Hepatic stellate cell (primary cell): ENCODE results near the gene RRN3.
"Not testable (repeated sequence)": the region's sequence is repeated elsewhere in the genome, so short reads cannot be mapped to it uniquely, and the experiment has no call there.

Source experiments
- DNase-seq: peaks from one replicate; pipeline ENCODE4 v3.0.0; 2011; ENCODE audit warnings: low spot score

The RRN3 gene

DNA sequence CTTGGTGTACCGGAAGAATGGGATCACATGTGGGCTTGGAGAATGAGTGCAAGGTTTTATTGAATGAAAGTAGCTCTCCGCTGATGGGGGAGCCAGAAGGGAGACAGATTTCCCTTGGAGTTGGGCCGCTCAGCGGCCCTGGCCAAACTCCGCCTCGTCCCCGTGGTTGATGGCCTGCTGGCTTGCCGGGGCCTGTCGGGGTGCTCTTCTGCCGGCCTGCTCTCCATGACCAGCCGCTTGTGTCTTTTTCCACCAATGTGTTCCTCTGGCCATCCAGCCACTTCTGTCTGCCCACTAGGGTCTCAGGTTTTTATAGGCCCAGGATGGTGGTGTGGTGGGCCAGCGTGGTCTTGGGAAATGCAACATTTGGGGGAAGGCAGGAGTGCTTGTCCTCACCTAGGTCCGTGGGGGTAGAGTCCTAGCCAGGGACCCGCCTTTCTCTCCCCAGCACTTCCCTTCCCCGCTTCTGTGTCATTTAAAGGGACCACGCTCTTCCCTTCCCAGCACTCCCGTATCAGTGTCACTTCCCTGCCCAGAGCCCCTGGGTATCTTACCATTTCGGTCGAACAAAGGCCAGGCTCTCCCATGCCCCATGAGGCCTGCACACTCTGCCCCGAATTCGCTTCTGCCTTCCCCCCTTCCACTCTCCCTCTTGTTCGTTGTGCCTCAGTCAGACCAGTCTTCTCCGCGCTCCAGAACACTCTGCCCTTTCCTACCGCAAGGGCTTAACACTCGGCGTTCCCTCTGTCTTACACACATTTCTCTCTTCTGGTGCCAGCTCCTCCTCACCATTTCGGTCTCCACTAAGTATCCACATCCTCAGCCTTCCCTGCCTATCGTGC lies 66.3 kb downstream of the RRN3 start:
- DNase-seq = not testable (repeated sequence)

DNA sequence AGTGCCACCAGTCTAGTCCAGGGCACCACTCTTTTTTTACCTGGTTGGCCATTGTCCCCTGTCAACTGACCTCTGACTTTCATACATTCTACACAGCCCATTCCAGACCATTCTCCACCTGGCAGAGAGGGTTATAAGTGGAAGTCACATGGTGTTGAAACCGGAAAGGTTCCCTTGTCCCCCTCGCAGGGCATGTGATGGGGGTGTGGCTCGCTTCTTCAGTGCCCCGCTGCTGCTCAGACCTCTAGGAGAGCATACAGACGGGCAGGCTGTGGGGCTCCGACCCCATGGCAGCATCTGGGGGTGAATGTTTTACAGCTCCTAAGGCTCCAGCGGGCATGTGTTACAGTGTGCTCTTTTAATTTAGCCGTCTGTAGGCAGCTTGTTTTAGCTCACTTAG lies 67.0 kb downstream of the RRN3 start:
- not testable (repeated sequence) for DNase-seq

DNA sequence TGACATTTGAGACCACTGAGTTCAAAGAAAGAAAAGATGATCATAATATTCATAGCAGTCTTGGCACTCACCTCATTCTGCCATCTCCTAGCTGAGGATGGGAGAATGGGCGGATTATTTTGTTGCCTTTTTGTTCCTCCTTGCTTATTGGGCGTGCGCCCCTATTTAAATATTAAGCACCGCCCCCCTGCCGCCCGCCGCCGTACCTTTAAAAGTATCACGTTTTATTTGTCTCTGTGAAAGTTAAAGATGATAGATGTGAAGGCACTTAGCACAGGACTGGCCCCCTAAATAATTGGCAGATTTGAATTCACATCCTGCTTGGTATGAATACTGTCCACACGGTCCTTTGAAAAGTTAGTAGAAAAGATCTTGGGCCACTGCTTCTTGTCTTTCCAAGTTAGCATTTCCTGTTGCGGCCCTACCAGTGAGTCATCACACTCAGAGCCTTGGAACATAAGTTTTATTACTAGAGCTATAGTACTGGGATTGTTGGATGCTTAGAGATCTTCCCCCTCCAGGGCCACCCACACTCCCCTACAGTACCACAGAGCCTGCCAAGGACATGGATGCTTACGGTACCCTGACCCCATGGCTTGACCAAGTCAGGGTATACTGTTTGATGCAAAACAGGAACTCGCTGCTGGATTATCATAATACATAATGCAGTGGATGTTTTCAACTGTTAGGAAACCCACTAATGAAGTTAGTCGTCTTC lies 68.7 kb downstream of the RRN3 start:
- DNase-seq = peak; percentile 24

DNA sequence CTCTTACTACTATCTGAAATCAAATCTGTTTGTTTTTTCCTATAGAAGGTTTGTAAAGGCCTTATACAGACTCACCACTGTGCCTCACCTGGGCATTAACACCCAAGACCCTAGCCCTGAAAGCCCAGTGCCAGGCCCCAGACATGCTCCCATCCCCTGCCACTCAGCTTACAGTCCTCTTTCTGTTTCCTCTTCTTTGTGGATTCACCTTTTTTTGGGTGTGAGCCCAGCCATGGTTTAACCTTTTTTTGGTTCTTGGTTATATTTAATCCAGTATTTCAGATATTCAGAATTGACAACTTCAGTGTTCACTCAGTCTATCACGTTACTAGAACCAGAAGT lies 69.2 kb downstream of the RRN3 start:
- not testable (repeated sequence) for DNase-seq

DNA sequence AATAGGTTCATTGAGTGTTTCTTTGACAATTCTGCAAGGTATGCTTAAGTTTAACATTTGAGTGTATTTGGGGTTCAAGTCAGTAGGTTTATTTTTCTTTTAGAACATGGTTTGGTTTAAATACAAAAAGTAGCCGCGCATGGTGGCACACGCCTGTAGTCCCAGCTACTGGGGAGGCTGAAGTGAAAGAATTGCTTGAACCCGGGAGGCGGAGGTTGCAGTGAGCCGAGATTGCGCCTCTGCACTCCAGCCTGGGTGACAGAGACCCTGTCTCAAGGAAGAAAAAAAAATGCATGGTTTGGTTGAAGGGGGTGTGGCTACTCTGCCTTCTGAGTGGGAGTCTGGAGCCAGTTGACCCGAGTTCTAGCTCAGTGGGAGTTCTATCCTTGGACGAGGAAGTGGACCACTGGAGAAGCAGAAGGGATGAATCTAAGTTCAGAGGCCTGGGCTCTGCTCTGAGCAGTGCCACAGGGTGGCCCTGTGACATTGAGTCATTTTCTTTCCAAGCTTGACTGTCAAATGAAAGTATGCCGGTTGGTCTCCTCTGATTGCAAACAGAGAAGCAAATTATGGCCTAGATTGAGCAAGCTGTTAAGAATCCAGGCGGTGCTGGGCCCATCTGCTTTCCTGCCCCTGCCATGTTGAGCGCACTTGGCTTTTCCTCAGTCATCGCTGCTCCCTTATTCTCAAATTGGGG lies 70.5 kb downstream of the RRN3 start:
- not testable (repeated sequence) for DNase-seq

DNA sequence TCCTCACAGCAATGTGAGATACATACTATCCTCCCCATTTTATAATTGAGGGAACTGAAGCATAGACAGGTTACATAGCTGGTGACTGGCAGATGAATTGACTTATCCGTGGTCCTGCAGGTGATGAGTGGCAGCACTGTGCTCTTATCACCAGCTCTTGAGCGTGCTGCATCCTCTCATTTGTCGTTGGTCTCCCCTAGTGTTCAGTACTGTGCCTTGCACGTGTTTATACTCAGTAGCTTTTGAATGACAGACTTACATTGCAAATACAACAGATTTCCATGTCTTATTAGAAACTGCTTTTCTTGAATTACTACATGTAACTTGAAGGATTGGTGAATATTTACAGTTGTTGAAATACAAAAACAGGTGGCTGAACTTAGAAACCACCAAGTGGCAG lies 71.9 kb downstream of the RRN3 start:
- DNase-seq = not testable (repeated sequence)

DNA sequence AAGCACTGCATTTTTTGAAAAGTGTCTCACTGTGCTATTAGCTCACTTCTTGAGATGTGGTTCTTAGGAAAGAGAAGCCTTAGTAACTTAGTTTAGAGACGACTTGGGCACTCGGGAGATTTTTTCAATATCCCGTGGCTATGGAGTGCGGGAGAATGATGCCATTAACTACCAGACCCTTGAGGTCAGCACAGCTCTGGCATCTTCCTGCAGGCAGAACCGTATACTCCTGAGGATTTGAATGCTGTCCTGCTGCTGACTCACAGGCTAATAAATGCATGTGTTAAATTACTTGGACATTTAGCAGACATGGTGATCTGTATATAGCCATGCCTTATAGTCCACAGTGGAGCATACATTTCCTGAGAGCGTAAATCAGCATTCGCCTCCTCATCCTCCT lies 72.6 kb downstream of the RRN3 start:
- DNase-seq = not testable (repeated sequence)

DNA sequence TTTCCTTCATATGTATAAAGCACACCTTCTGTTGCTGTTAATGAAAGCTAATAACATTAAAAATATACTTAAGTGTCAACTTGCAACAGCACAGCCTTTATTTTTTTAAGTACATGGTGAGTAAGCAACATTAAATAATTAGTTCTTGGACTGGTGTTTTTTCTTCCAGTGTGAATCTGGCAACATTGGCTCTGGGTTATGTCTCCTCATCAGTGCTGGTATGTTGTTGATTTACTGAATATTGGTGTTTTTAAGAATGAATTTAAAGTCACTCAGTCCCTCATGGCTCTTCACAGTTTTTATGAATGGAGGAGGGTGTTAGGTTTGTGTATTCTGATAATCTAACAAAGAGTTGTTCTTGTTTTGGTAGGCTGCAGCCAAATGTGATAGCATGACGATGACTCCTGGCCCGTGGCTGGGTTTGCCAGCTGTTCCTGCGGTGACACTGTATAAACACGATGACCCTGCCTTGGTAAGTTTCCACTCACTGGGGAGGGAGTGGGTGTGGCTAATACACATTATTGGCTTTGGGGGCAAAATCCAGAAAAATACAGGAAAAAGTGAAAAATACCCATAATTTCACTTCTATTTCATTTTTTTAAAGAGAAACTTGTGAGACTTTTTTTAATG lies 77.0 kb downstream of the RRN3 start:
- DNase-seq = not testable (repeated sequence)

DNA sequence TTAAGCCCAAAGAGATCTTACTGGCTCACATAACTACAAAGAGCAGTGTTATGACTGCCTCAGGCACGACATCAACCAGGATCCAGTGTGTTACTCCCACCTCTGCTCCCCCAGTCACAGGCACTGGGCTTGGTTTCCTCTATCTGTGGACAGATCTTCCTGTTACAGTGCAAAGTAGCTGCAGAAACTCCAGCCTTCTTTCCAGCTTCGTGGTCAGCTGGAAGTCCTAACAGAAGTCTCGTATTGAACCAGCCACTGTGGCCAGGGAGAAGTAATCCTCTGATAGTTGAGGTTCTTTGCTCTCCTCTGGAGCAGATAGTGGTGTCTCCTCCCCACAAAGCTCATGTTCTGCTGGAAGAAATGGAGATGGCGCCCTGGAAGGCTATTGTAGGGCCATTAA lies 77.7 kb downstream of the RRN3 start:
- DNase-seq = not testable (repeated sequence)

DNA sequence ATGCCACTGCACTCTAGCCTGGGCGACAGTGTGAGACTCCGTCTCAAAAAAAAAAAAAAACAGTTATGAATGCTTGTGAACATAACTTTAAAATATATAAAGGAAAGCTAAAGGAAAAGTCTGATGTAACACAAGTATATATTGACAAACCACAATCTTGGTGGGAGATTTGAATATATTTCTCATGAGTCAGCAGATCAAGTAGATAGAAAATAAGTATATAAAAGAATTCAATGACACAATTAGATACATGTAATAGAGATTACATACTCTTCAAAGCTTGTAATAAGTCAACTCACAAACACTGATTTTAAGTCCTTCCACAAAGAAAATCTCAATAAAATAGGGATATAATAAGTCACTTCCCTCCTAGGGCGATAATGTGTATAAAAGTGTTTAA lies 78.4 kb downstream of the RRN3 start:
- DNase-seq = not testable (repeated sequence)

DNA sequence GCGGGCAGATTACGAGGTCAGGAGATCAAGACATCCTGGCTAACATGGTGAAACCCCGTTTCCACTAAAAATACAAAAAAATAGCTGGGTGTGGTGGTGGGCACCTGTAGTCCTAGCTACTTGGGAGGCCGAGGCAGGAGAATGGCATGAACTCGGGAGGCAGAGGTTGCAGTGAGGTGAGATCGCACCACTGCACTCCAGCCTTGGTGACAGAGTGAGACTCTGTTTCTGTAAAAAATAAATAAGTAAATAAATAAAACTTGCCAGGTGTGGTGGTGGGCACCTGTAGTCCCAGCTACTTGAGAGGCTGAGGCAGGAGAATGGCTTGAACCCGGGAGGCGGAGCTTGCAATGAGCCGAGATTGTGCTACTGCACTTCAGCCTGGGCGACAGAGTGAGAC lies 81.1 kb downstream of the RRN3 start:
- not testable (repeated sequence) for DNase-seq
